ENCODE measurements around the gene SULT1A2. TPM values are rescaled to one million over a fixed set of nuclear protein-coding genes. Genes with fewer than 3 reads are reported as not detected.

Gene SULT1A2
- total and polyA plus RNA-seq, 2 of the 13 experiments (the other 11 are each of a cell fraction or from before 2014, with no cell fraction given) = 33.0 to 34.2 TPM

DNA sequence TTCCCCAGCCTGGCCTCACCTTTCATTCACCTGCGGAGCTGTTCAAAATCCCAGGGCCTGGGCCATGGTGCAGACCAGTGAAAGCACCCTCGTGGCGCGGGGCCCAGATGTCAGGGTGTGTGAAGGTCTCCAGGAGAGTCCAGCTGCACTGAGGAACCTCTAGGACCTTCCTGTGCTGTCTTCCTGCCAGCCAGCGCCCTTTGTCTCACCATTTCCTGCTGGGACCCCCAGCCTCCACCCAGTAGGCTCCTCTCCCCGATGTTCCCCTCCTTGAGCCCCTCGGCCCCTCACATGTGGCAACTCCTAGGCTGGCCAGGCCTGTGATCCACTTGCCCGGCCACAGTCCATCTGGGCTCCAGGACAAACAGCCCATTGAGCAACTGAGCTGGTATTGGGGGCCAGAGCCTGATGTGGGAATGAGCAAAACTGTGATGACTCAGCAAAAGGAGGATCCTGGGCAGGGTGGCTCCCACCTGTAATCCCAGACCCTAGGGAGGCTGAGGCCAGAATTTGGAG lies 677 bp downstream of the SULT1A2 start (continued):
- no peak for TF ChIP-seq ZNF280D (CRISPR knock-in tag; IDR thresholded peaks at IDR 0.05)
- no peak for TF ChIP-seq SIN3B (IDR thresholded peaks at IDR 0.05; ENCODE audit: low read length)
- no peak for TF ChIP-seq ZNF550 (CRISPR knock-in tag; IDR thresholded peaks at IDR 0.05; ENCODE audit: borderline replicate concordance)
- TF ChIP-seq, protein P1, sequence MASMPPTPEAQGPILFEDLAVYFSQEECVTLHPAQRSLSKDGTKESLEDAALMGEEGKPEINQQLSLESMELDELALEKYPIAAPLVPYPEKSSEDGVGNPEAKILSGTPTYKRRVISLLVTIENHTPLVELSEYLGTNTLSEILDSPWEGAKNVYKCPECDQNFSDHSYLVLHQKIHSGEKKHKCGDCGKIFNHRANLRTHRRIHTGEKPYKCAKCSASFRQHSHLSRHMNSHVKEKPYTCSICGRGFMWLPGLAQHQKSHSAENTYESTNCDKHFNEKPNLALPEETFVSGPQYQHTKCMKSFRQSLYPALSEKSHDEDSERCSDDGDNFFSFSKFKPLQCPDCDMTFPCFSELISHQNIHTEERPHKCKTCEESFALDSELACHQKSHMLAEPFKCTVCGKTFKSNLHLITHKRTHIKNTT (CRISPR knock-in tag; IDR thresholded peaks at IDR 0.05) = no peak
- TF ChIP-seq ZNF547 (CRISPR knock-in tag; IDR thresholded peaks at IDR 0.05) = peak; percentile 61; the same call in 1 of the 2 replicates
- no peak for TF ChIP-seq STAT5B (CRISPR knock-in tag; IDR thresholded peaks at IDR 0.05)
- TF ChIP-seq TFDP2 (CRISPR knock-in tag; IDR thresholded peaks at IDR 0.05) = no peak
- TF ChIP-seq ZBTB20 (CRISPR knock-in tag; IDR thresholded peaks at IDR 0.05; ENCODE audit: borderline replicate concordance, low read depth) = no peak
- no peak for TF ChIP-seq ZBTB37 (CRISPR knock-in tag; IDR thresholded peaks at IDR 0.05)
- TF ChIP-seq HOXA7 (CRISPR knock-in tag; IDR thresholded peaks at IDR 0.05) = no peak
- TF ChIP-seq, protein P2, sequence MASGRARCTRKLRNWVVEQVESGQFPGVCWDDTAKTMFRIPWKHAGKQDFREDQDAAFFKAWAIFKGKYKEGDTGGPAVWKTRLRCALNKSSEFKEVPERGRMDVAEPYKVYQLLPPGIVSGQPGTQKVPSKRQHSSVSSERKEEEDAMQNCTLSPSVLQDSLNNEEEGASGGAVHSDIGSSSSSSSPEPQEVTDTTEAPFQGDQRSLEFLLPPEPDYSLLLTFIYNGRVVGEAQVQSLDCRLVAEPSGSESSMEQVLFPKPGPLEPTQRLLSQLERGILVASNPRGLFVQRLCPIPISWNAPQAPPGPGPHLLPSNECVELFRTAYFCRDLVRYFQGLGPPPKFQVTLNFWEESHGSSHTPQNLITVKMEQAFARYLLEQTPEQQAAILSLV (CRISPR knock-in tag; IDR thresholded peaks at IDR 0.05; ENCODE audit: borderline replicate concordance) = 0 out of 2 replicates have a peak, but pooled peaks have one; percentile 54
- TF ChIP-seq KDM5B (CRISPR knock-in tag; IDR thresholded peaks at IDR 0.05; ENCODE audit: borderline replicate concordance) = peak; percentile 87
- TF ChIP-seq ZNF576 (CRISPR knock-in tag; IDR thresholded peaks at IDR 0.05) = no peak
- peak; percentile 94 for TF ChIP-seq NFE2L2 (IDR thresholded peaks at IDR 0.05; ENCODE audit: low read length)
- TF ChIP-seq HCFC1 (IDR thresholded peaks at IDR 0.05; ENCODE audit: low read depth, low read length) = no peak
- TF ChIP-seq SIX4 (CRISPR knock-in tag; IDR thresholded peaks at IDR 0.05) = no peak
- no peak for TF ChIP-seq MEIS2 (CRISPR knock-in tag; IDR thresholded peaks at IDR 0.05)
- TF ChIP-seq NR2F2 (IDR thresholded peaks at IDR 0.05; ENCODE audit: borderline replicate concordance, low read depth) = no peak
- no peak for TF ChIP-seq HNRNPK (IDR thresholded peaks at IDR 0.05; ENCODE audit: low read depth, low read length, poor library complexity, severe bottlenecking)
- TF ChIP-seq, protein P3, sequence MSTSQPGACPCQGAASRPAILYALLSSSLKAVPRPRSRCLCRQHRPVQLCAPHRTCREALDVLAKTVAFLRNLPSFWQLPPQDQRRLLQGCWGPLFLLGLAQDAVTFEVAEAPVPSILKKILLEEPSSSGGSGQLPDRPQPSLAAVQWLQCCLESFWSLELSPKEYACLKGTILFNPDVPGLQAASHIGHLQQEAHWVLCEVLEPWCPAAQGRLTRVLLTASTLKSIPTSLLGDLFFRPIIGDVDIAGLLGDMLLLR (CRISPR knock-in tag; IDR thresholded peaks at IDR 0.05) = peak; percentile 71
- 0 out of 2 replicates have a peak, but pooled peaks have one; percentile 25 for TF ChIP-seq ZNF264 (CRISPR knock-in tag; IDR thresholded peaks at IDR 0.05)
- TF ChIP-seq YY1 (IDR thresholded peaks at IDR 0.05; ENCODE audit: insufficient read depth, insufficient replicate concordance, low read depth, low read length) = no peak
